GM12892 (cell line): ENCODE results near the gene CENPT.

Experiments used
- POLR2A ChIP-seq: IDR thresholded peaks from 2 replicates; pipeline ENCODE4 v1.6.1; 2011; ENCODE audit warnings: low read depth, low read length, control low read depth
- POLR2AphosphoS5 ChIP-seq: IDR thresholded peaks from 2 replicates; pipeline ENCODE4 v1.6.1; 2011; ENCODE audit warnings: low read depth, low read length, control low read depth
- TAF1 ChIP-seq: IDR thresholded peaks from 2 replicates; pipeline ENCODE4 v1.6.1; 2011; ENCODE audit warnings: low read depth, mild to moderate bottlenecking, control low read depth, low read length, borderline replicate concordance

DNA sequence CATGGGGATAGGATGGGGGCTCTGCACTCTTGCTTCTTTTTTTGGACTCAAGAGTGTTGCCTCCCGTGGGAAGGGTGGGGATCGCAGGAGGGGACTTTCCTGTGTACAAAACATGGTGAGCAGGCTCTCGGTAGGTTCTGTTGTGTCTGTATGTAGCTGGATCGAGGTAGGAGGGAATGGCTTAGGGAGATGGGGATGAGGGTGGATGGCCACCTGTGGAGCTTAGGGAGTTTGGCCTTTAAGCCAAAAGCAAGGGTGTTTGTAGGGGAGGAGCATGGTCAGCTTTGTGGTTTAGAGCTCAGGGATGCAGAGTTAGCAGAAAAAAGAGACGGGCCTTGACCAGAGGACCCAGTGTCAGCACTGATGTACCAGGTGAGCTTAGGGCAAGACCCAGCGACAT is 14.4 kb upstream of the CENPT start:
- TF ChIP-seq POLR2AphosphoS5 = no peak
- TF ChIP-seq POLR2A = no peak
- TF ChIP-seq TAF1 = no peak
